Liver (tissue), 9 donors: Measurements from ENCODE around the gene PLCB4. TPM values are rescaled to one million over a fixed set of nuclear protein-coding genes. Genes with fewer than 3 reads are reported as not detected.

Experiments used
- DNase-seq: peaks from one replicate; pipeline ENCODE4 v3.0.0-alpha.2; 2017; ENCODE audit warnings: low spot score
- H3K27ac ChIP-seq, 2 donors: one replicate each; pipeline ENCODE4 v1.7.0; 2013; ENCODE audit warnings: inconsistent platforms in 2 of 2, low read length in 2 of 2, control low read depth in 1 of 2, low read depth in 1 of 2, mild to moderate bottlenecking in 1 of 2
- H3K27me3 ChIP-seq, 4 donors: one replicate each; pipeline versions ENCODE4 v1.6.1 to v1.7.0; 2013; ENCODE audit warnings: low read length in 3 of 4, inconsistent platforms in 1 of 4, mild to moderate bottlenecking in 1 of 4, moderate library complexity in 1 of 4; ENCODE audit not compliant: control insufficient read depth in 4 of 4, insufficient read depth in 4 of 4
- H3K36me3 ChIP-seq, 4 donors: one replicate each; pipeline versions ENCODE4 v1.6.1 to v1.7.0; 2013; ENCODE audit warnings: low read length in 3 of 4, mild to moderate bottlenecking in 3 of 4, low read depth in 1 of 4, moderate library complexity in 1 of 4; ENCODE audit not compliant: control insufficient read depth in 4 of 4, insufficient read depth in 3 of 4
- H3K4me1 ChIP-seq, 4 donors: one replicate each; pipeline versions ENCODE4 v1.6.1 to v1.7.0; 2013; ENCODE audit warnings: low read length in 3 of 4, mild to moderate bottlenecking in 3 of 4, moderate library complexity in 1 of 4; ENCODE audit not compliant: control insufficient read depth in 4 of 4, insufficient read depth in 4 of 4
- H3K4me3 ChIP-seq, 3 donors: one replicate each; pipeline versions ENCODE4 v1.6.1 to v1.7.0; 2013; ENCODE audit warnings: low read length in 3 of 3, control low read depth in 1 of 3, low read depth in 1 of 3, mild to moderate bottlenecking in 1 of 3
- H3K9ac ChIP-seq, 2 donors: one replicate each; pipeline ENCODE4 v1.7.0; 2013; ENCODE audit warnings: low read length in 2 of 2, mild to moderate bottlenecking in 2 of 2, moderate library complexity in 2 of 2, control low read depth in 1 of 2, low read depth in 1 of 2
- H3K9me3 ChIP-seq, 4 donors: one replicate each; pipeline versions ENCODE4 v1.6.1 to v1.7.0; 2013; ENCODE audit warnings: low read length in 3 of 4; ENCODE audit not compliant: control insufficient read depth in 4 of 4
- ATF3 ChIP-seq: IDR thresholded peaks from 2 replicates; pipeline ENCODE4 v1.6.1; 2016; ENCODE audit warnings: antibody characterized with exemption
- CTCF ChIP-seq: fragments of 150-350 bp; IDR thresholded peaks from 2 replicates; pipeline ENCODE4 v1.5.1; 2017; ENCODE audit warnings: improper control_type of control experiment, low read depth, low read length; ENCODE audit not compliant: missing input control
- EGR1 ChIP-seq, 2 donors: IDR thresholded peaks; 2 replicates each; pipeline ENCODE4 v1.6.1; 2016 to 2018; ENCODE audit warnings: antibody characterized with exemption in 2 of 2, low read depth in 2 of 2
- FOXA1 ChIP-seq: IDR thresholded peaks from 2 replicates; pipeline ENCODE4 v1.6.1; 2016; ENCODE audit warnings: antibody characterized with exemption
- FOXA2 ChIP-seq: IDR thresholded peaks from 2 replicates; pipeline ENCODE4 v1.6.1; 2016; ENCODE audit warnings: antibody characterized with exemption
- GABPA ChIP-seq, 2 donors: IDR thresholded peaks in 1 of 2; conservative IDR thresholded peaks in 1 of 2; 2 replicates each; pipeline ENCODE4 v1.6.1; 2016; ENCODE audit warnings: antibody characterized with exemption in 2 of 2, mild to moderate bottlenecking in 1 of 2, moderate library complexity in 1 of 2
- HNF4A ChIP-seq, 2 donors: conservative IDR thresholded peaks; 2 replicates each; pipeline ENCODE4 v1.6.1; 2016; ENCODE audit warnings: antibody characterized with exemption in 2 of 2, mild to moderate bottlenecking in 2 of 2
- HNF4G ChIP-seq: IDR thresholded peaks from 2 replicates; pipeline ENCODE4 v1.6.1; 2016; ENCODE audit warnings: antibody characterized with exemption
- JUND ChIP-seq, 2 donors: IDR thresholded peaks; 2 replicates each; pipeline ENCODE4 v1.6.1; 2016; ENCODE audit warnings: antibody characterized with exemption in 2 of 2
- MAX ChIP-seq: IDR thresholded peaks from 2 replicates; pipeline ENCODE4 v1.6.1; 2016; ENCODE audit warnings: antibody characterized with exemption
- NR2F2 ChIP-seq: IDR thresholded peaks from 2 replicates; pipeline ENCODE4 v1.6.1; 2016; ENCODE audit warnings: antibody characterized with exemption
- RAD21 ChIP-seq, 2 donors: IDR thresholded peaks; 2 replicates each; pipeline ENCODE4 v1.6.1; 2016; ENCODE audit warnings: antibody characterized with exemption in 2 of 2, mild to moderate bottlenecking in 2 of 2
- RXRA ChIP-seq, 2 donors: IDR thresholded peaks; 2 replicates each; pipeline ENCODE4 v1.6.1; 2017 to 2018; ENCODE audit warnings: antibody characterized with exemption in 2 of 2, mild to moderate bottlenecking in 1 of 2
- SP1 ChIP-seq: IDR thresholded peaks from 2 replicates; pipeline ENCODE4 v1.6.1; 2018; ENCODE audit warnings: antibody characterized with exemption, mild to moderate bottlenecking
- TAF1 ChIP-seq: conservative IDR thresholded peaks from 2 replicates; pipeline ENCODE4 v1.6.1; 2016; ENCODE audit warnings: antibody characterized with exemption, mild to moderate bottlenecking
- YY1 ChIP-seq: IDR thresholded peaks from 2 replicates; pipeline ENCODE4 v1.6.1; 2016; ENCODE audit warnings: antibody characterized with exemption, mild to moderate bottlenecking
- ZBTB33 ChIP-seq: IDR thresholded peaks from 2 replicates; pipeline ENCODE4 v1.6.1; 2016; ENCODE audit warnings: antibody characterized with exemption
- WGBS: extraction: QIAGEN DNeasy Blood & Tissue Kit; methylation state at CpG from one replicate; pipeline ENCODE4 v1.1.7; 2013; 5-methylcytosine and 5-hydroxymethylcytosine counted together
- polyA plus RNA-seq, 2 donors: library from polyadenylated mRNA; stranded (reverse) in 1 of 2; unstranded in 1 of 2; fragments of 200-250 nt in 1 of 2; fragments of >200 nt in 1 of 2; fragmentation: Nextera tagmentation in 1 of 2; extraction: Ambion mirVana in 1 of 2; gene quantifications; one replicate each; pipeline versions ENCODE4 v1.2.1 to v1.2.3, GENCODE V29; 2013 to 2015
- total RNA-seq, 2 donors: library from RNA; depleted of rRNA; stranded (reverse); fragments of >200 nt; gene quantifications; one replicate each; pipeline ENCODE4 v1.2.3, GENCODE V29; 2014
- donor health status: healthy.
- donor health status: healthy.
- donor health status: healthy.
- donor health status: healthy.
- donor health status: healthy.

PLCB4 gene
- total and polyA plus RNA-seq, 4 donors, result 0.14 to 0.67 (median 0.30) TPM

GRCh38 chr20:9110365-9110764 is 41.5 kb downstream of the PLCB4 start:
- TF ChIP-seq RXRA (IDR thresholded peaks at IDR 0.05) (no peak), ZBTB33 (no peak), HNF4A (conservative IDR thresholded peaks at IDR 0.05) (no peak), RAD21 (IDR thresholded peaks at IDR 0.05) (no peak), HNF4G (no peak), YY1 (no peak), GABPA (IDR thresholded peaks at IDR 0.05 in 1 of 2, conservative IDR thresholded peaks at IDR 0.05 in 1 of 2) (no peak), CTCF (no peak), MAX (no peak), FOXA1 (no peak)
- peaks cover 0 to 4% (median 0%) of the 10 kb centered on the region in 4 donors for H3K27me3 ChIP-seq
- no peaks in the 10 kb centered on the region for H3K9me3 ChIP-seq
- 46% methylated on average over 1 of the region's 1 CpG for WGBS
- no peak overlapping the region for H3K4me3 ChIP-seq
- H3K27ac ChIP-seq, result no peak overlapping the region
- H3K4me1 ChIP-seq, result no peaks in the 10 kb centered on the region
- no peak for DNase-seq
- H3K9ac ChIP-seq, result no peak overlapping the region
- H3K36me3 ChIP-seq, result no peaks in the 10 kb centered on the region

- Histone ChIP-seq H3K4me3 (no peak overlapping the region), H3K9me3 (no peaks in the 10 kb centered on the region), H3K27me3 (peaks cover 0 to 4% (median 0%) of the 10 kb centered on the region in 4 donors), H3K36me3 (no peaks in the 10 kb centered on the region), H3K9ac (no peak overlapping the region), H3K4me1 (no peaks in the 10 kb centered on the region), H3K27ac (no peak overlapping the region)
- DNase-seq, result no peak
- no peak for TF ChIP-seq FOXA2
- TF ChIP-seq JUND (IDR thresholded peaks at IDR 0.05), result no peak
- TF ChIP-seq FOXA1, result no peak
- TF ChIP-seq GABPA (IDR thresholded peaks at IDR 0.05 in 1 of 2, conservative IDR thresholded peaks at IDR 0.05 in 1 of 2), result no peak
- TF ChIP-seq SP1, result no peak
- no peak for TF ChIP-seq CTCF
- no peak for TF ChIP-seq ATF3
- TF ChIP-seq RAD21 (IDR thresholded peaks at IDR 0.05), result no peak
- TF ChIP-seq MAX, result no peak
- no peak for TF ChIP-seq ZBTB33
- no peak for TF ChIP-seq EGR1 (IDR thresholded peaks at IDR 0.05; ENCODE audit: low read depth in 2 of 2)
- no peak for TF ChIP-seq NR2F2
- no peak for TF ChIP-seq TAF1
- TF ChIP-seq HNF4G, result no peak
- no peak for TF ChIP-seq RXRA (IDR thresholded peaks at IDR 0.05)
- WGBS, result 78% methylated on average over 3 of the region's 3 CpGs
These were observed 42.1 kb downstream of the PLCB4 start for GRCh38 chr20:9110916-9111432.
